Measurements from ENCODE around the gene RBM18.

Gene RBM18

GRCh38 chr9:122258886-122259415, 5.7 kb downstream of the RBM18 start:
- WGBS (ENCODE audit: insufficient coverage, insufficient read length): no CpG with 5 or more reads among the region's 2 CpGs
- Histone ChIP-seq H3K4me3 (ENCODE audit: low read length) (no peak overlapping the region), H3K27ac (ENCODE audit: low read length) (no peak overlapping the region), H3K4me1 (ENCODE audit: control insufficient read depth, insufficient read depth, low read length) (no peaks in the 10 kb centered on the region; the same call in 1 of the 2 replicates), H3K36me3 (ENCODE audit: control insufficient read depth, insufficient read depth, low read length) (peaks cover 3% of the 10 kb centered on the region), H3K27me3 (ENCODE audit: control insufficient read depth, insufficient read depth, low read length) (no peaks in the 10 kb centered on the region), H3K9me3 (ENCODE audit: control insufficient read depth, insufficient read depth, low read length) (no peaks in the 10 kb centered on the region)
- no peak for DNase-seq (ENCODE audit: low read depth, low spot score)

GRCh38 chr9:122256206-122256605, 8.4 kb downstream of the RBM18 start:
- Histone ChIP-seq H3K27ac (ENCODE audit: low read length) (no peak overlapping the region), H3K36me3 (ENCODE audit: control insufficient read depth, insufficient read depth, low read length) (peaks cover 5% of the 10 kb centered on the region), H3K9me3 (ENCODE audit: control insufficient read depth, insufficient read depth, low read length) (no peaks in the 10 kb centered on the region), H3K4me3 (ENCODE audit: low read length) (no peak overlapping the region), H3K27me3 (ENCODE audit: control insufficient read depth, insufficient read depth, low read length) (no peaks in the 10 kb centered on the region), H3K4me1 (ENCODE audit: control insufficient read depth, insufficient read depth, low read length) (peaks cover 3% of the 10 kb centered on the region; the same call in 1 of the 2 replicates)
- no peak for DNase-seq (ENCODE audit: low read depth, low spot score)
- 100% methylated on average over 2 of the region's 5 CpGs for WGBS (ENCODE audit: insufficient coverage, insufficient read length)

GRCh38 chr9:122254761-122255160, 9.9 kb downstream of the RBM18 start:
- no peaks in the 10 kb centered on the region for H3K9me3 ChIP-seq (ENCODE audit: control insufficient read depth, insufficient read depth, low read length)
- no CpG with 5 or more reads among the region's 3 CpGs for WGBS (ENCODE audit: insufficient coverage, insufficient read length)
- H3K27me3 ChIP-seq (ENCODE audit: control insufficient read depth, insufficient read depth, low read length): no peaks in the 10 kb centered on the region

GRCh38 chr9:122252796-122253195, 11.8 kb downstream of the RBM18 start:
- Histone ChIP-seq H3K4me3 (ENCODE audit: low read length) (no peak overlapping the region), H3K27ac (ENCODE audit: low read length) (no peak overlapping the region), H3K9me3 (ENCODE audit: control insufficient read depth, insufficient read depth, low read length) (no peaks in the 10 kb centered on the region), H3K4me1 (ENCODE audit: control insufficient read depth, insufficient read depth, low read length) (peaks cover 3% of the 10 kb centered on the region; the same call in 1 of the 2 replicates), H3K27me3 (ENCODE audit: control insufficient read depth, insufficient read depth, low read length) (no peaks in the 10 kb centered on the region), H3K36me3 (ENCODE audit: control insufficient read depth, insufficient read depth, low read length) (peaks cover 5% of the 10 kb centered on the region; the same call in 1 of the 2 replicates)
- no CpG with 5 or more reads among the region's 5 CpGs for WGBS (ENCODE audit: insufficient coverage, insufficient read length)
- DNase-seq (ENCODE audit: low read depth, low spot score): no peak

More at GRCh38 chr9:122254761-122255160, 9.9 kb downstream of the RBM18 start:
- Histone ChIP-seq H3K4me3 (ENCODE audit: low read length) (no peak overlapping the region), H3K36me3 (ENCODE audit: control insufficient read depth, insufficient read depth, low read length) (peaks cover 5% of the 10 kb centered on the region), H3K4me1 (ENCODE audit: control insufficient read depth, insufficient read depth, low read length) (peaks cover 3% of the 10 kb centered on the region; the same call in 1 of the 2 replicates), H3K27ac (ENCODE audit: low read length) (no peak overlapping the region)
- DNase-seq (ENCODE audit: low read depth, low spot score): no peak

- H3K27me3 ChIP-seq (ENCODE audit: control insufficient read depth, insufficient read depth, low read length): no peaks in the 10 kb centered on the region
- no peak overlapping the region for H3K4me3 ChIP-seq (ENCODE audit: low read length)
- H3K36me3 ChIP-seq (ENCODE audit: control insufficient read depth, insufficient read depth, low read length): peaks cover 5% of the 10 kb centered on the region; the same call in 1 of the 2 replicates
- no peaks in the 10 kb centered on the region for H3K9me3 ChIP-seq (ENCODE audit: control insufficient read depth, insufficient read depth, low read length)
- no peak overlapping the region for H3K27ac ChIP-seq (ENCODE audit: low read length)
- WGBS (ENCODE audit: insufficient coverage, insufficient read length): no CpG with 5 or more reads among the region's 2 CpGs
- DNase-seq (ENCODE audit: low read depth, low spot score): no peak
- H3K4me1 ChIP-seq (ENCODE audit: control insufficient read depth, insufficient read depth, low read length): peaks cover 3% of the 10 kb centered on the region; the same call in 1 of the 2 replicates
These were observed 13.3 kb downstream of the RBM18 start for GRCh38 chr9:122251351-122251750.

GRCh38 chr9:122248448-122248865, 16.2 kb downstream of the RBM18 start:
- Histone ChIP-seq H3K27me3 (ENCODE audit: control insufficient read depth, insufficient read depth, low read length) (no peaks in the 10 kb centered on the region), H3K36me3 (ENCODE audit: control insufficient read depth, insufficient read depth, low read length) (peaks cover 2% of the 10 kb centered on the region; the same call in 1 of the 2 replicates), H3K4me1 (ENCODE audit: control insufficient read depth, insufficient read depth, low read length) (peaks cover 3% of the 10 kb centered on the region; the same call in 1 of the 2 replicates), H3K9me3 (ENCODE audit: control insufficient read depth, insufficient read depth, low read length) (no peaks in the 10 kb centered on the region), H3K4me3 (ENCODE audit: low read length) (no peak overlapping the region), H3K27ac (ENCODE audit: low read length) (no peak overlapping the region)
- DNase-seq (ENCODE audit: low read depth, low spot score): no peak
- WGBS (ENCODE audit: insufficient coverage, insufficient read length): no CpG with 5 or more reads among the region's 5 CpGs

GRCh38 chr9:122246666-122247065, 18.0 kb downstream of the RBM18 start:
- Histone ChIP-seq H3K27me3 (ENCODE audit: control insufficient read depth, insufficient read depth, low read length) (no peaks in the 10 kb centered on the region), H3K9me3 (ENCODE audit: control insufficient read depth, insufficient read depth, low read length) (no peaks in the 10 kb centered on the region), H3K4me1 (ENCODE audit: control insufficient read depth, insufficient read depth, low read length) (no peaks in the 10 kb centered on the region), H3K4me3 (ENCODE audit: low read length) (no peak overlapping the region), H3K36me3 (ENCODE audit: control insufficient read depth, insufficient read depth, low read length) (peaks cover 2% of the 10 kb centered on the region; the same call in 1 of the 2 replicates), H3K27ac (ENCODE audit: low read length) (no peak overlapping the region)
- WGBS (ENCODE audit: insufficient coverage, insufficient read length): no CpG with 5 or more reads among the region's 3 CpGs
- no peak for DNase-seq (ENCODE audit: low read depth, low spot score)

- WGBS (ENCODE audit: insufficient coverage, insufficient read length): no CpG with 5 or more reads among the region's 3 CpGs
- no peak overlapping the region for H3K4me3 ChIP-seq (ENCODE audit: low read length)
- H3K9me3 ChIP-seq (ENCODE audit: control insufficient read depth, insufficient read depth, low read length): no peaks in the 10 kb centered on the region
- H3K4me1 ChIP-seq (ENCODE audit: control insufficient read depth, insufficient read depth, low read length): no peaks in the 10 kb centered on the region
- no peak overlapping the region for H3K27ac ChIP-seq (ENCODE audit: low read length)
- H3K27me3 ChIP-seq (ENCODE audit: control insufficient read depth, insufficient read depth, low read length): no peaks in the 10 kb centered on the region
- no peaks in the 10 kb centered on the region; the same call in 1 of the 2 replicates for H3K36me3 ChIP-seq (ENCODE audit: control insufficient read depth, insufficient read depth, low read length)
- no peak for DNase-seq (ENCODE audit: low read depth, low spot score)
These were observed 20.3 kb downstream of the RBM18 start for GRCh38 chr9:122244349-122244748.

- Histone ChIP-seq H3K27me3 (ENCODE audit: control insufficient read depth, insufficient read depth, low read length) (no peaks in the 10 kb centered on the region), H3K9me3 (ENCODE audit: control insufficient read depth, insufficient read depth, low read length) (no peaks in the 10 kb centered on the region), H3K27ac (ENCODE audit: low read length) (no peak overlapping the region), H3K4me3 (ENCODE audit: low read length) (no peak overlapping the region), H3K36me3 (ENCODE audit: control insufficient read depth, insufficient read depth, low read length) (no peaks in the 10 kb centered on the region; the same call in 1 of the 2 replicates), H3K4me1 (ENCODE audit: control insufficient read depth, insufficient read depth, low read length) (no peaks in the 10 kb centered on the region)
- no CpG with 5 or more reads among the region's 5 CpGs for WGBS (ENCODE audit: insufficient coverage, insufficient read length)
- no peak for DNase-seq (ENCODE audit: low read depth, low spot score)
These were observed 24.9 kb downstream of the RBM18 start for GRCh38 chr9:122239722-122240121.

GRCh38 chr9:122236681-122237080, 28.0 kb downstream of the RBM18 start:
- H3K4me3 ChIP-seq (ENCODE audit: low read length): no peak overlapping the region
- no peak overlapping the region for H3K27ac ChIP-seq (ENCODE audit: low read length)
- H3K36me3 ChIP-seq (ENCODE audit: control insufficient read depth, insufficient read depth, low read length): no peaks in the 10 kb centered on the region; the same call in 1 of the 2 replicates
- no peaks in the 10 kb centered on the region; the same call in 1 of the 2 replicates for H3K27me3 ChIP-seq (ENCODE audit: control insufficient read depth, insufficient read depth, low read length)
- no peaks in the 10 kb centered on the region for H3K9me3 ChIP-seq (ENCODE audit: control insufficient read depth, insufficient read depth, low read length)
- H3K4me1 ChIP-seq (ENCODE audit: control insufficient read depth, insufficient read depth, low read length): no peaks in the 10 kb centered on the region
- DNase-seq (ENCODE audit: low read depth, low spot score): no peak
- WGBS (ENCODE audit: insufficient coverage, insufficient read length): no CpG with 5 or more reads among the region's 10 CpGs
